ENCODE measurements around the gene LMBR1. TPM values are rescaled to one million over a fixed set of nuclear protein-coding genes. Genes with fewer than 3 reads are reported as not detected.

Gene LMBR1
- total RNA-seq, 1 experiment from 2014 or later, result 80.8 TPM

GRCh38 chr7:156675721-156676120 lies 217.3 kb downstream of the LMBR1 start:
- DNase-seq, result no peak

GRCh38 chr7:156673902-156674301 lies 219.1 kb downstream of the LMBR1 start:
- no peaks in the 10 kb centered on the region for H3K36me3 ChIP-seq

More at GRCh38 chr7:156675721-156676120, 217.3 kb downstream of the LMBR1 start:
- Histone ChIP-seq H3K9me3 (replicated peaks) (no peaks in the 10 kb centered on the region), H3K4me1 (no peaks in the 10 kb centered on the region), H3K36me3 (no peaks in the 10 kb centered on the region; the same call in 1 of the 2 replicates), H3K27me3 (no peaks in the 10 kb centered on the region), H3K4me3 (no peak overlapping the region), H3K27ac (no peak overlapping the region)

GRCh38 chr7:156673454-156673853 lies 219.5 kb downstream of the LMBR1 start:
- DNase-seq, result no peak
- Histone ChIP-seq H3K36me3 (no peaks in the 10 kb centered on the region), H3K9me3 (replicated peaks) (no peaks in the 10 kb centered on the region)

More at GRCh38 chr7:156673902-156674301, 219.1 kb downstream of the LMBR1 start:
- H3K27ac ChIP-seq, result no peak overlapping the region
- no peaks in the 10 kb centered on the region for H3K27me3 ChIP-seq
- H3K4me3 ChIP-seq, result no peak overlapping the region
- DNase-seq, result no peak
- no peaks in the 10 kb centered on the region for H3K9me3 ChIP-seq (replicated peaks)
- no peaks in the 10 kb centered on the region for H3K4me1 ChIP-seq

GRCh38 chr7:156669035-156669828 lies 223.8 kb downstream of the LMBR1 start:
- Histone ChIP-seq H3K27me3 (no peaks in the 10 kb centered on the region), H3K4me3 (no peak overlapping the region), H3K36me3 (no peaks in the 10 kb centered on the region), H3K4me1 (no peaks in the 10 kb centered on the region), H3K27ac (no peak overlapping the region), H3K9me3 (replicated peaks) (no peaks in the 10 kb centered on the region)
- DNase-seq, result no peak

More at GRCh38 chr7:156673454-156673853, 219.5 kb downstream of the LMBR1 start:
- Histone ChIP-seq H3K4me3 (no peak overlapping the region), H3K27me3 (no peaks in the 10 kb centered on the region), H3K4me1 (no peaks in the 10 kb centered on the region), H3K27ac (no peak overlapping the region)

- Histone ChIP-seq H3K27ac (no peak overlapping the region), H3K27me3 (no peaks in the 10 kb centered on the region), H3K4me3 (no peak overlapping the region), H3K36me3 (no peaks in the 10 kb centered on the region), H3K4me1 (no peaks in the 10 kb centered on the region), H3K9me3 (replicated peaks) (no peaks in the 10 kb centered on the region)
- no peak for DNase-seq
Observed at GRCh38 chr7:156668130-156668741, 224.7 kb downstream of the LMBR1 start.

- Histone ChIP-seq H3K4me1 (no peaks in the 10 kb centered on the region), H3K27ac (no peak overlapping the region), H3K4me3 (no peak overlapping the region), H3K9me3 (replicated peaks) (no peaks in the 10 kb centered on the region), H3K27me3 (no peaks in the 10 kb centered on the region), H3K36me3 (no peaks in the 10 kb centered on the region)
- no peak for DNase-seq
Observed at GRCh38 chr7:156667110-156667426, 225.9 kb downstream of the LMBR1 start.

GRCh38 chr7:156666368-156667109 lies 226.4 kb downstream of the LMBR1 start:
- Histone ChIP-seq H3K27me3 (no peaks in the 10 kb centered on the region), H3K36me3 (no peaks in the 10 kb centered on the region), H3K27ac (no peak overlapping the region), H3K4me3 (no peak overlapping the region), H3K4me1 (no peaks in the 10 kb centered on the region), H3K9me3 (replicated peaks) (no peaks in the 10 kb centered on the region)
- no peak for DNase-seq

GRCh38 chr7:156665101-156665500 lies 227.9 kb downstream of the LMBR1 start:
- Histone ChIP-seq H3K27ac (no peak overlapping the region), H3K36me3 (no peaks in the 10 kb centered on the region), H3K4me3 (no peak overlapping the region), H3K4me1 (no peaks in the 10 kb centered on the region), H3K9me3 (replicated peaks) (no peaks in the 10 kb centered on the region), H3K27me3 (no peaks in the 10 kb centered on the region)
- DNase-seq, result no peak

GRCh38 chr7:156662277-156662676 lies 230.7 kb downstream of the LMBR1 start:
- no peaks in the 10 kb centered on the region; the same call in 1 of the 2 replicates for H3K27me3 ChIP-seq
- no peaks in the 10 kb centered on the region for H3K4me1 ChIP-seq
- H3K9me3 ChIP-seq (replicated peaks), result no peaks in the 10 kb centered on the region
- no peaks in the 10 kb centered on the region for H3K36me3 ChIP-seq
- H3K4me3 ChIP-seq, result no peak overlapping the region
- no peak for DNase-seq
- H3K27ac ChIP-seq, result no peak overlapping the region

- no peaks in the 10 kb centered on the region for H3K36me3 ChIP-seq
- no peak for DNase-seq
- no peaks in the 10 kb centered on the region for H3K9me3 ChIP-seq (replicated peaks)
Observed at GRCh38 chr7:156661637-156662036, 231.3 kb downstream of the LMBR1 start.

GRCh38 chr7:156659961-156660360 lies 233.0 kb downstream of the LMBR1 start:
- Histone ChIP-seq H3K9me3 (replicated peaks) (no peaks in the 10 kb centered on the region), H3K36me3 (no peaks in the 10 kb centered on the region), H3K4me3 (no peak overlapping the region), H3K27me3 (no peaks in the 10 kb centered on the region; the same call in 1 of the 2 replicates), H3K4me1 (no peaks in the 10 kb centered on the region), H3K27ac (no peak overlapping the region)
- no peak for DNase-seq

More at GRCh38 chr7:156661637-156662036, 231.3 kb downstream of the LMBR1 start:
- Histone ChIP-seq H3K27ac (no peak overlapping the region), H3K27me3 (no peaks in the 10 kb centered on the region; the same call in 1 of the 2 replicates), H3K4me3 (no peak overlapping the region), H3K4me1 (no peaks in the 10 kb centered on the region)

GRCh38 chr7:156659203-156659602 lies 233.8 kb downstream of the LMBR1 start:
- Histone ChIP-seq H3K27ac (no peak overlapping the region), H3K27me3 (no peaks in the 10 kb centered on the region; the same call in 1 of the 2 replicates), H3K4me3 (no peak overlapping the region), H3K4me1 (no peaks in the 10 kb centered on the region), H3K36me3 (no peaks in the 10 kb centered on the region), H3K9me3 (replicated peaks) (no peaks in the 10 kb centered on the region)
- no peak for DNase-seq

GRCh38 chr7:156657681-156658080 lies 235.3 kb downstream of the LMBR1 start:
- Histone ChIP-seq H3K9me3 (replicated peaks) (no peaks in the 10 kb centered on the region), H3K4me3 (no peak overlapping the region), H3K4me1 (no peaks in the 10 kb centered on the region), H3K27me3 (no peaks in the 10 kb centered on the region; the same call in 1 of the 2 replicates), H3K36me3 (no peaks in the 10 kb centered on the region), H3K27ac (no peak overlapping the region)
- no peak for DNase-seq

GRCh38 chr7:156656598-156656997 lies 236.4 kb downstream of the LMBR1 start:
- no peaks in the 10 kb centered on the region for H3K9me3 ChIP-seq (replicated peaks)
- no peak for DNase-seq
- H3K27ac ChIP-seq, result no peak overlapping the region
- no peaks in the 10 kb centered on the region for H3K36me3 ChIP-seq
- H3K4me1 ChIP-seq, result no peaks in the 10 kb centered on the region
- no peak overlapping the region for H3K4me3 ChIP-seq
- no peaks in the 10 kb centered on the region; the same call in 1 of the 2 replicates for H3K27me3 ChIP-seq

- Histone ChIP-seq H3K27me3 (no peaks in the 10 kb centered on the region; the same call in 1 of the 2 replicates), H3K4me1 (no peaks in the 10 kb centered on the region), H3K4me3 (no peak overlapping the region), H3K27ac (no peak overlapping the region), H3K9me3 (replicated peaks) (no peaks in the 10 kb centered on the region), H3K36me3 (no peaks in the 10 kb centered on the region)
- no peak for DNase-seq
Observed at GRCh38 chr7:156655983-156656382, 237.0 kb downstream of the LMBR1 start.

Measured in SJCRH30 (cell line).